Activated naive CD8-positive, alpha-beta T cell (primary cell): Measurements from ENCODE around the gene LUC7L3.

Experiments
- H3K27ac Mint-ChIP-seq: one replicate; pipeline ENCODE4 v1.8.0; 2021; ENCODE audit warnings: mixed read lengths
- H3K27me3 Mint-ChIP-seq: one replicate; pipeline ENCODE4 v1.8.0; 2021; ENCODE audit warnings: mixed read lengths
- H3K36me3 Mint-ChIP-seq: one replicate; pipeline ENCODE4 v1.8.0; 2021; ENCODE audit warnings: mixed read lengths
- H3K4me1 Mint-ChIP-seq: one replicate; pipeline ENCODE4 v1.8.0; 2021; ENCODE audit warnings: low read depth, mixed read lengths
- H3K4me3 Mint-ChIP-seq: one replicate; pipeline ENCODE4 v1.8.0; 2021; ENCODE audit warnings: mild to moderate bottlenecking, mixed read lengths
- H3K9me3 Mint-ChIP-seq: one replicate; pipeline ENCODE4 v1.8.0; 2021; ENCODE audit warnings: low read depth, mixed read lengths

Gene LUC7L3

DNA sequence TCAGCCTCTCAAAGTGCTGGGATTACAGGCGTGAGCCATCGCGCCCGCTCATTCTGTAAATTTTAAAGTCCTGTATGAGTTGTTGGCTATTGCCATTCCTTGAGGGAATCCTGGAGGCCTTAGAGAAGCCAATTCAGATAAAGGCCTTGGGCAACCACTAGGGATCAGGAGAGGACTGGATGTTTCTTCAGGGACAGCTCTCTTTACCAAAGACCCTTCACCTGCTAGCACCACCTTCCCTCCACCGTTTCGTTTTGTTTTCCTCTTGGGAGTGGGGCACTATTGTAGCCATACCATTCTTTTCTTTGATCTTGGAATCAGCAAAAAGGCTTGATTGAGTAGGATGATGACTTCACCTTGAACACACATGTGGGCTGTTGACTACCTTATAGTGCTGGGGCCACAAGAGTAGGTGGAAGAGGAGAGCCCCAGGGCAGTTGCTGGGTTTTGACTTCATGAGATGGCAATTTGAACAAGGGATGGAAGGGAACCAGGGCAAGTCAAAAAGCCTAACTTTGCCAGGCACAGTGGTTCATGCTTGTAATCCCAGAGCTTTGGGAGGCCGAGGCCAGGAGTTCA is 54.9 kb downstream of the LUC7L3 start:
- no peaks in the 10 kb centered on the region for H3K27me3 Mint-ChIP-seq
- peaks cover 10% of the 10 kb centered on the region for H3K4me1 Mint-ChIP-seq
- no peaks in the 10 kb centered on the region for H3K36me3 Mint-ChIP-seq
- no peaks in the 10 kb centered on the region for H3K9me3 Mint-ChIP-seq
- no peak overlapping the region for H3K27ac Mint-ChIP-seq
- H3K4me3 Mint-ChIP-seq = no peak overlapping the region

DNA sequence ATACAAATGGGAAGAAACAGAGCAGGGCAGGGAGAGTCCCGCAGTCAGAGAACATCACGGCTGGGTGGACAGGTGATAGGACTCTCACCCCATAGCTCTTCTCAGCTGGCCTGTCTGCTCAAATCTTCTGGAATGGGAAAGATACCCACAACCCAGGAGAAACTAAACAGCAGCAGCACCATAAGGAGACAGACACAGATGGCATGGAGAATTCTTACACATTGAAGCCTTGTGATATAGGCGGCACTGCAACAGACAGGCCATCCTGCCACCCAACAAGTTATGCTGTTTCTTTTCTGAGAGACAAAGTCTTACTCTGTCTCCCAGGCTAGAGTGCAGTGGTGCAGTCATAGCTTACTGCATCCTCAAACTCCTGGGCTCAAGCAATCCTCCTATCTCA is 56.5 kb downstream of the LUC7L3 start:
- Mint-ChIP-seq H3K4me1 (peaks cover 21% of the 10 kb centered on the region), H3K4me3 (no peak overlapping the region), H3K27ac (no peak overlapping the region), H3K36me3 (no peaks in the 10 kb centered on the region), H3K27me3 (no peaks in the 10 kb centered on the region), H3K9me3 (no peaks in the 10 kb centered on the region)

DNA sequence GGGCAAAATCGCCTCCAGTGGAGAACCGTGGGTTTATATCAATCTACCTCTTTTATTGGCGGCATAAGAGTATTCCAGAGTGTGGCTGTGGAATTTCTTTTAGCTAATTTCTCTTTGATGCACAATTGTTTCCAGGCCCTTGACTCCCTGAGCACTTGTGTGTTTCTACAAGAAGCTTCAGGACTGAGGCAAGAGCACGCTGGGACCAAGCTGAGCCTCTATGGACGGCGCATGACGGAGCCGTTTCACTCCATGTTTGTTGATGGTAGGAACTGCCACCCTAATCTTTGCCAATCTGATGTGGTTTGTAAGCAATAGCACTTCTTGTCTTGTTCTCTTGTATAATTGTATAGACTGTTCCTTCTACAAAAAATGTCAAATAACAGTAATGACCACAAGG is 59.1 kb downstream of the LUC7L3 start:
- no peak overlapping the region for H3K27ac Mint-ChIP-seq
- peaks cover 1% of the 10 kb centered on the region for H3K27me3 Mint-ChIP-seq
- H3K4me3 Mint-ChIP-seq = no peak overlapping the region
- no peaks in the 10 kb centered on the region for H3K9me3 Mint-ChIP-seq
- H3K4me1 Mint-ChIP-seq = peaks cover 26% of the 10 kb centered on the region
- H3K36me3 Mint-ChIP-seq = no peaks in the 10 kb centered on the region

DNA sequence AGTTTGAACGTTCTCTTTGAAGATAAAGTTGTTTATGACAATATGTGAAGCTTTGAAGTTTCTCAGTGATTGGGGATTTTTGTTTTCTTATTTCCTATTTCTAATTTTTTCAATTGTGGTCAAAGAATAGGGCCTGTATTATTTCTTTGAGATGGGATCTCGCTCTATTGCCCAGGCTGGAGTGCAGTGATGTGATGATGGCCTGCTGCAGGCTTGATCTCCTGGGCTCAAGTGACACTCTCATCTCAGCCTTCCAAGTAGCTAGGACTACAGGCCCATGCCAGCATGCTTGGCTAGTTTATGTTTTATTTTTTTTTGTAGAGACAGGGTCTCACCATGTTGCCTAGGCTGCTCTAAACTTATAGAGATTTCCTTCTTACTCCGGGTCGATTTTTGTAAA is 59.6 kb downstream of the LUC7L3 start:
- H3K27ac Mint-ChIP-seq = no peak overlapping the region
- H3K4me1 Mint-ChIP-seq = peaks cover 26% of the 10 kb centered on the region
- H3K27me3 Mint-ChIP-seq = peaks cover 1% of the 10 kb centered on the region
- no peak overlapping the region for H3K4me3 Mint-ChIP-seq
- no peaks in the 10 kb centered on the region for H3K36me3 Mint-ChIP-seq
- H3K9me3 Mint-ChIP-seq = no peaks in the 10 kb centered on the region

DNA sequence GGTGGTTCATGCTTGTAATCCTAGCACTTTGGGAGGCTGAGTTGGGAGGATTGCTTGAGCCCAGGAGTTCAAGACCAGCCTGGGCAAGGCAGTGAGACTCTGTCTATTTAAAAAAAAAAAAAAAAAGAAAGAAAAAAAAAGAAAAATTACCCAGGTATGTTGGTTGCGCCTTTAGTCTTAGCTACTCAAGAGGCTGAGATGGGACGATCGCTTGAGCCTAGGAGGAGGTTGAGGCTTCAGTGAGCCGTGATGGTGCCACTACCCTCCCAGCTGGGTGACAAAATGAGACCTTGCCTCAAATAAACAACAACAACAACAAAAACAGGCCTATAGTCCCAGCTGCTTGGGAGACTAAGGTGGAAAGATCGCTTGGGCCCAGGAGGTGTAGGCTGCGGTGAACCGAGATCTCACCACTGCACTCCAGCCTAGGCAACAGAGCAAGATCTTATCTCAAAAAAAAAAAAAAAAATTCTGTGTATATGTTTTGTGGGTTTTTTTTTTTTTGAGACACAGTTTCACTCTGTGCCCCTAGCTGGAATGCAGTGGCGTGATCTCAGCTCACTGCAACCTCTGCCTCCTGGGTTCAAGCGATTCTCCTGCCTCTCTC is 60.4 kb downstream of the LUC7L3 start:
- peak overlapping the region; percentile 27 for H3K4me3 Mint-ChIP-seq
- H3K4me1 Mint-ChIP-seq = peaks cover 26% of the 10 kb centered on the region
- no peak overlapping the region for H3K27ac Mint-ChIP-seq
- no peaks in the 10 kb centered on the region for H3K9me3 Mint-ChIP-seq
- peaks cover 1% of the 10 kb centered on the region for H3K27me3 Mint-ChIP-seq
- H3K36me3 Mint-ChIP-seq = no peaks in the 10 kb centered on the region

DNA sequence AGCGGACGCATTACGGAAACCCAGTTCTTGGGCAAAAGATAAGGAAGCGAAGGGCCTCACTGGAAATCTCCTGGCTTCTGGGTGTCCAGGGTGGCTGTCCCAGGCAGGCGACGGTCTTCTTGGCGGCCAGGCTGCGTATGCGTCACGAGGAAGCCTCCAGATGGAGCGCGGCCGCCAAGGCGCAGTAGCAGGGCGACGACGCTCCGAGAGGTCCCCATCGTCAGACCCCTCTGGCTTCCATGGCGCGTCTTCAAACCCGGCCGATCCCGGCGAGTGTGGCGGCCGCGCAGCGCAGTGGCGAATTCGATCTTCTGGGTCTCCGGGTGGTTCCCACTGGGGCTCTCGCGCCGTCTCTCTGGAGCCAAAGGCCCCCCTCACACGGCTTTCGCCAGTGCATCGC is 61.8 kb downstream of the LUC7L3 start:
- Mint-ChIP-seq H3K9me3 (no peaks in the 10 kb centered on the region), H3K27ac (no peak overlapping the region), H3K27me3 (peaks cover 1% of the 10 kb centered on the region), H3K4me1 (peaks cover 26% of the 10 kb centered on the region), H3K4me3 (peak overlapping the region; percentile 58), H3K36me3 (no peaks in the 10 kb centered on the region)

DNA sequence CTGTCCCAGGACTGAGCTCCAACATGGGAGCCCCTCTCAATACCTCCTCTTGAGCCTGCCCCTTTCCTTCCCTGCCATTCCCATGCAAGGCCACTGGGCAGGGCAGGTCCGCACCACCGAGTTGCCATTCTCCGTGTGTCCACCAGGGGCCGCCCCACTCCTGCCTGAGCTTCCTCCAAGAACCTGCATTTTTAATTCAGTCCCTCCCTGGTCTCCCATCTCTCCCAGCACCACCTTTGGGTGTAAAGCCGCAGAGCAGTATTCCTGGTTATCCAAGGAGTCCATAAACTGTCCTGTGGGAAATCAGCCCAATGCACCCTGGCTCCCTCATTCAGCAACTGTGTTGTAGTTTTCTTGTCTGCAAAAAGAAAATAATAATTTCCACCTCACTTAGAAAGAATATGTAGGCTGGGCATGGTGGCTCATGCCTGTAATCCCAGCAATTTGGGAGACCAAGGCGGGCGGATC is 63.8 kb downstream of the LUC7L3 start:
- Mint-ChIP-seq H3K27ac (peak overlapping the region; percentile 16), H3K4me1 (peaks cover 26% of the 10 kb centered on the region), H3K36me3 (no peaks in the 10 kb centered on the region), H3K27me3 (peaks cover 1% of the 10 kb centered on the region), H3K9me3 (no peaks in the 10 kb centered on the region), H3K4me3 (no peak overlapping the region)

DNA sequence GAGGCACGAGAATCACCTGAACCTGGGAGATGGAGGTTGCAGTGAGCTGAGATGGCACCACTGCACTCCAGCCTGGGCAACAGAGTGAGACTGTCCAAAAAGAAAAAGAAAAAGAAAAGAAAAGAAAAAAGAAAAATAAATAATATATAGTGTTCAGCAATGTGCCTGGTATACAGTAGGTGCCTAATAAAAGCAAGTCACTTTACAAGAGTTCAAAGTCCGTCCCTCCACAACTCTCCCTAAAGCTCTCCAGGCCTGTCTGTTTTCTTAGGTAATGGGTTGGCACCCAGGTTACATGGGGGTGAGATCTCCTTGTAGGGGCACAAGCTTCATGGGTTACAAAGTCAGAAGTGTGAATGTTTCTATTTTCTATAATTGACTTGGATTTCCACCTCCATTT is 64.5 kb downstream of the LUC7L3 start:
- Mint-ChIP-seq H3K4me3 (no peak overlapping the region), H3K9me3 (no peaks in the 10 kb centered on the region), H3K36me3 (no peaks in the 10 kb centered on the region), H3K4me1 (peaks cover 23% of the 10 kb centered on the region), H3K27me3 (peaks cover 1% of the 10 kb centered on the region), H3K27ac (no peak overlapping the region)

DNA sequence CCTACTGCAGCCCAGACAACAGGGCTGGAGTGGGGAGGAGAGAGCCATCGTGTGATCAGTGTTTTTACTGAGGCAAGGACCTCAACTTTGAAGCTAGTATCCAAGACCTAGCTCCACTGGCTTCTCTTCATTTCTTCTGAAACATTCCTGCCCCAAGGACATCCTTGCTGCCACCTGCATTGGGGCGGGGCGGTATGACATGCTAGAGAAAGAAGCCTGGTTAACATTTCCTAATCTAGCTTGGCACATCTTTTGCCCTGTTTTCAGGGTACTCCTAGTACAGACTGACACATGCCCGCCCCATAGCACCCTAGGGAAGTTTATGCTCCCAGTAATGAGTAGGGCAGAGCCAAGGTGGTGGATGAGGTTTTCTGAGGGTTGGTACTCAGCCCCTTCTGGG is 65.7 kb downstream of the LUC7L3 start:
- no peak overlapping the region for H3K27ac Mint-ChIP-seq

DNA sequence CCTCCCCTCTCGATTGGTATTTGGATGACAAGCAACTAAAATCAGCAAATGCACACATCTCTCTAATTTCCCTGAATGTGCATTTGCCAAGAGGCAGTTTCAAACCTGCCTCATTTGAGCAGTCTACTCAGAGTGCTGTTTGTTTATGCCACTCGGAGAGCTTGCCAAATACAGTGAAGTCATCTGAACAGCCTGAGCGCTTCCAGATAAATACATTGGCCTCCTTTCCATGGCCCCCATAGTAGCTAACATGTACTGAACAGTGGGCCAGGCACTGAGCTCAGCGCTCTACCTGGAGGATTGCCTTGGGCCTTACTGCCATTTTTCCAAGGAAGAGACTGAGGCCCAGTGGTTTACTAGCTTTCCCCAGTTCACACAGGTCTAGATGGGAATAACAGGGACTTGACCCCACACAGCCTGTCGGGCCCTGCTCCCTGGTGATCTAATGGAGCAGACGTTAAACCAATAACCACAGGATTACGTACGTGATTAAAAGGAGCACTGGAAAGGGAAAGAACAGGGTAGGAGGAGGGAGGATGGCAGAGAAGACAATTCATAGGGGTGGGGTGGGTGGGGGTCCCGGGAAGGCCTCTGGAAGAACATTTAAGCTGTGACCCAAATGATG is 66.7 kb downstream of the LUC7L3 start:
- H3K9me3 Mint-ChIP-seq = no peaks in the 10 kb centered on the region
- no peak overlapping the region for H3K27ac Mint-ChIP-seq
- H3K4me3 Mint-ChIP-seq = no peak overlapping the region
- peaks cover 1% of the 10 kb centered on the region for H3K27me3 Mint-ChIP-seq
- peaks cover 8% of the 10 kb centered on the region for H3K4me1 Mint-ChIP-seq
- H3K36me3 Mint-ChIP-seq = no peaks in the 10 kb centered on the region

More for the DNA sequence above, 65.7 kb downstream of the LUC7L3 start:
- Mint-ChIP-seq H3K36me3 (no peaks in the 10 kb centered on the region), H3K4me3 (no peak overlapping the region), H3K4me1 (peaks cover 11% of the 10 kb centered on the region), H3K9me3 (no peaks in the 10 kb centered on the region), H3K27me3 (peaks cover 1% of the 10 kb centered on the region)

DNA sequence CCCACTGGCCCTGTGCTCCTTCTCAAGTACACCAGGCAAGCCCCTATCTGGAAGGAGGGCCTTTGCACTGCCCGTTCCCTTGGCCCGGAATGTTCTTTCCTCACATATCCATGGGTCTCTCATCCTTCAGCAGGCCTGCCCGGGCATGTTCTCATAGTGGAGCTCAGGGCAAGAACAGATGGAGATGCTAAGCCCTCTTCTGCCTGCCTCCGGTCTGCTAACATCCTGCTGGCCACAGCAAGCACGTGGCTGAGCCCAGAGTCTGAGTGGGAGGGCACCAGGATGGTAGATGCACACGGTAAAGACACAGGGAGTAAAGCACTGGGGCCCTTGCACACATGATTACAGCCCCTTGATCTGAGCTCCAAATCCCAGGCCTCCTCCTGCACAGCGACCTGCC is 67.7 kb downstream of the LUC7L3 start:
- H3K36me3 Mint-ChIP-seq = no peaks in the 10 kb centered on the region
- no peaks in the 10 kb centered on the region for H3K9me3 Mint-ChIP-seq
- H3K27ac Mint-ChIP-seq = no peak overlapping the region
- H3K4me3 Mint-ChIP-seq = no peak overlapping the region
- H3K4me1 Mint-ChIP-seq = peaks cover 5% of the 10 kb centered on the region
- peaks cover 1% of the 10 kb centered on the region for H3K27me3 Mint-ChIP-seq

DNA sequence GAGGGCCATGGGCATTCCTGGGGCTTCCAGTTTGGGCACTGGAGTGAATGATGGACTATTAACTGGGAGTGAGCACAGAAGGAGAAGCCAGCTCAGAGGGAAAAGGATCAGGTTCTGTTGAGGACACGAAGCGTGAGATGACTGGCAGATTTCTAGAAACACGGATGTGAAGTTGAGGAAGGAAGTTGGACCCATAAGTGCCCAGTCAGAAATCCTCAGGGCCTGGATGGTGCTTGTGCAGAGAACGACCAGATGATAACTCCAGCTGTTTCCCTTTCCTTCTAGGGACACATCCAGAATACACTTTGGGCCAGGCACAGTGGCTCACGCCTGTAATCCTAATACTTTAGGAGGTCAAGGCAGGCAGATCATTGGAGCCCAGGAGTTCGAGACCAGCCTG is 71.2 kb downstream of the LUC7L3 start:
- Mint-ChIP-seq H3K4me1 (no peaks in the 10 kb centered on the region), H3K27ac (no peak overlapping the region), H3K4me3 (no peak overlapping the region), H3K27me3 (no peaks in the 10 kb centered on the region), H3K36me3 (no peaks in the 10 kb centered on the region), H3K9me3 (no peaks in the 10 kb centered on the region)

DNA sequence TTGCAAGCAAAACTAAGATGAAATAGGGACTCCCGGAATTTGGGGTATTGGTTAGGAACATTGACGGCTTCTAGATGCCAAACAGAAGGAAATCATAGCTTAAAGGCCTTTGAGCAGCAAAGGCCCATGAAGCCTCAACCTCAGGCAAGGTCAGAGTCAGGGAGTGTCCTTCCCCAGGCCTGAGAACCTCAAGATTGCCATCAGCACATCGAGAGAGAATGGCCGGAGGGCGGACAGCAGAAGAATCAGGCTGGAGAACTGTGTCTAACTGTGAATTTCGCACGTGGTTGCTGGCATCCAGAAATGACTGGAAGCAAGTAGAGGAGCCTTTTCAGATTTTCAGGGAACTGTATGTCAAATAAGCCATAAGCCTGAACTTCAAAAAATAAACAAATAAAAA is 72.7 kb downstream of the LUC7L3 start:
- no peaks in the 10 kb centered on the region for H3K4me1 Mint-ChIP-seq
- H3K4me3 Mint-ChIP-seq = no peak overlapping the region
- H3K36me3 Mint-ChIP-seq = no peaks in the 10 kb centered on the region
- H3K9me3 Mint-ChIP-seq = no peaks in the 10 kb centered on the region
- no peaks in the 10 kb centered on the region for H3K27me3 Mint-ChIP-seq
- no peak overlapping the region for H3K27ac Mint-ChIP-seq

DNA sequence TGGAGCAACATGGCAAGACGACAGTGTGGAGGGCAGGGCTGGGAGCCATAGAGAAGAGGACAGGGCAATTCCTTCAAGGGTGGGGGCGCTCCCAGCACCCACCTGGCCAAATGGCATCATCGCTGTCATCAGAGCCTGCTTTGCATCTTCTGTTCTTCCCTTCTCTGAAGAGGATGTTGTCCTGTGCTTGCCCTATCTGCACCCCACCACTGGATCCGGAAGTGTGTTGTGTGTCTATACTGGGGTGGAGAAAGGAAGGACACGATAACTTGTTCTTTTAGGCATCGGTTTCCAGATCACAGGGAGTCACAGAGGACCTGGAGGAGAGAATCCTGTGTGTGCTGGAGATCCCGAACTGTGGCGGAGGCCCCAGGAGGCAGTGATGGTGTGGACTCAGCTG is 73.6 kb downstream of the LUC7L3 start:
- no peak overlapping the region for H3K4me3 Mint-ChIP-seq
- no peak overlapping the region for H3K27ac Mint-ChIP-seq
- no peaks in the 10 kb centered on the region for H3K9me3 Mint-ChIP-seq
- no peaks in the 10 kb centered on the region for H3K36me3 Mint-ChIP-seq
- H3K4me1 Mint-ChIP-seq = no peaks in the 10 kb centered on the region
- H3K27me3 Mint-ChIP-seq = no peaks in the 10 kb centered on the region

DNA sequence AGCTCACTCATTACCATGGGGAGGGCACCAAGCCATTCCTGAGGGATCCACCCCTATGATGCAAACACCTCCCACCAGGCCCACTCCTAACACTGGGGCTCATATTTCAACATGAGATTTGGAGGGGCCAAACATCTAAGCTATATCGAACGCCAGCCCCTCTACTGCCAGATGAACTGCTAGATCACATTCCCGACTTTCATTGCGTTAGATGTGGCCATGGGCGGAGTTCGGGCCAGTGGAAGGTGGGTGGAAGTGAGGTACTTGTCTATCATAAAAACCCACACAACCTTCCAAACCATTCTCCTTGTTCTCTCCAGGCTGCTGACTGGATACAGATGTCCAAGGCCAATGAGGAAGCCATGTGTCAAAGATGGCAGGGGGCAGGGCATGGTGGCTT is 75.0 kb downstream of the LUC7L3 start:
- Mint-ChIP-seq H3K4me1 (no peaks in the 10 kb centered on the region), H3K27ac (no peak overlapping the region), H3K27me3 (no peaks in the 10 kb centered on the region), H3K4me3 (no peak overlapping the region), H3K36me3 (no peaks in the 10 kb centered on the region), H3K9me3 (no peaks in the 10 kb centered on the region)
